Stimulated activated CD4-positive, alpha-beta T cell treated with anti-CD3 and anti-CD28 coated beads, Interleukin-1b, Interleukin-23, amount 100 ng/mL, for 1 hour (primary cell): ENCODE measurements around the gene CHN1.

Experiments used
- DNase-seq, 2 donors: peaks; one replicate each; pipeline ENCODE4 v3.0.0-alpha.2; 2020; ENCODE audit warnings: low read depth in 2 of 2

Gene CHN1

DNA sequence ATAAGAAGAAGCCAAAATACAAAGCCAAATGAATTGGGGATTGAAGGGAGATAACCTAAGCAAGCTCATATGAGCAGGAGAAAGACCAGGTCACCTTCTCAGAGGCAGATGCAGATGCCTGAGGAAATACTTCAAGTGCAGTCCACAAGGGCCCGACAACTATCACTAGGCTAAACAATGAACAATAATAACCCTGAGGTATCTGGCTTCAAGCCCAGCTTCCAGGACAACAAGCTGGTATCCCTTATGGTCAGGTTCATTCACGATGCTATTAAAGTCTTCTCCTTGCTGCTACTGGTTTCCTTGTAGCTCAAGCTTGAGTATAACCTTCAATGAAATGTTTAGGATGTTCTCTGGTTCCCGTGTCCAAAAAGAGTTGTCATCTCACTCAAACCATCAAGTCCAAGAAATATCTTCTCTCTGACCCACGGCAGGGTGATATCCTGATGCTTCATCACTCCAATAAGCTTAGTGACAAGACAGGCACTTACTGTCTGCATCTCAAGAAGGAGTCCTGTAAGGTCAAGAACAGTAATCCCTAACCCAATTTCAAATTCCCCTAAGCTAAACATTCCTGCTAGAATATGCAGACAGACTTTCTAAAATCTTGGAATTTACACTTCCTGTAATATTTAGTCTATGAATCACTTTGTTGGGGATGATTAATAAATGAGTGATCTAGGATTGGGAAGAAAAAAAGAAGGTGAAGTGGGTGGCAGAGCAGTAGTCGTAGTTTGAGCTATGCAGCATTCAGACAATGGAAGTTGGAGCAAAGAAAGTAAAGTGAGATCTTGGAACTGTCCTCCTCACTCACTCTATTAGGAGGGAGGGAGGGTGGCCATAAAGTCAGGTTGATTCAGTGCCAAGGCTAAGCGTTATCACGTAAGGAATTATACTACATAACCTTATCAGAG, 33.1 kb downstream of the CHN1 start:
- DNase-seq: no peak

DNA sequence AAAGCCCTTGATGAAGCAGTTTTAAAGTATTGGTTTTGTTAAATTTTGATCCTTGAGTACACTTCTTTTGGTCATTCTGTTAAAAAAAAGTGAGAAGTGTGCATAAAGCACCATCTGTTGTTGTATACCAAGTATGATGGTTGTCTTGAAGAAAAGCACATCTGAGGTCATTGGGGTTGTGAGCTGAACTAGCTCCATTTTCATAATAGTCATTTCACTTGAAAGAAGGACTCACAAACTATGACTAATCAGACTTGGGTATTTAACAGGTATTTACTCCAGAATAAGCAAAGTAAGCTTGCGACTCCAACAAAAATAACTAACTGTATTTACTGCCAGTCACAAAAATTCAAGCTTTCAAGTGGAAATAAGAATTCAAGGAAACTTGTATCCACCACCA, 35.1 kb downstream of the CHN1 start:
- DNase-seq: no peak

DNA sequence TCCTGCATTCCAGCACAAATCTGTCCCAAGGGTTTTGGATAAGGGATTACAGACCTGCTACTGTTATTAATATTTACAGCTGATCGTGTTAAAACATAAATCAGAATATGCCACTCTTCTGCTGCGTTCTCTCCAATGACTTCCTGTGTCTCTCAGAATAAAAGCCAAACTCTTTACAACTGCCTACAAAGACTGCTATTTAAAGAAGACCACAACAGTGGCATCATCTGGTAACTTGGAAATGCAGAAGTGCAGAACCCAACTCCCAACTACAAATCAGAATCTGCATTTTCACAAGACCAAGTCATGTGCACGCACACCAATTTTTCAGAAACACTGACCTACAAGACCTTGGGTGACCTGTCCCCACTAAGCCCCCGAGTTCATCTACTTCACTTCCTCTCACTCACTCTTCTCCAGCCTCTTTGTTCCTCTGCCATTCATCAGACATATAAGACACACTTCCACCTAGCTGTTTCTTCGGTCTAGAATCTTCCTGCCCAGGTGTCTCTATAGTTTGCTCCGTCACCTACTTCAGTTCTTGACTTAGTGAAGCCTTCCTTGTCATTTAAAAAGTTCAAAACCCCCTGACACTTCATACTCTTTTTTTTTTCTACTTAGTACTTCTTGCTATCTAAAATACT, 36.0 kb downstream of the CHN1 start:
- DNase-seq: no peak

DNA sequence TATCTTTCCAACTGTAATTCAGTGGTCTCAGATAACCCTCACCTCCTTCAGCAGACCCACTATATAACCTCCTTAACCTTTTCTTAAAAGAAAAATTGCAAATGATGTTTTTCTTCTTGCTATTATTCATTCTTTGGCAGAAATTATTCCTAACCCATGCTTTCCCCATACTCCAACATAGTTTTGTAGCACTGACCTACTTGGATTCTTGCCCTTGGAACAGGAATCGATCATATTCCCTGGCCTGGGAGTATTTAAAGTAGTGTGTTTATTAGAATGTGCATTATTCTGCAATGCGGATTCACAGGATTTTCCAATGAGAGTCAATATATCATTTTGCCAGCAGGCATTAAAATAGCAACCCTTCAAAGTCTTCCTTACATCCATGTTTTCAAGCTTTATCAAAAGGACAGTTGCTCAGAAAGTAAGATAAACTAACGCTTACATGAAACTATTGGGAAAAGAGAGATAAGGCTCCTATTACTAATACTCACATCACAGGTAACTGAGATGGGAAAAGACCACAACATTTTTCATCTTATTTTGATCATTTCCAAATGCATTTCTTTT, 37.4 kb downstream of the CHN1 start:
- no peak for DNase-seq

DNA sequence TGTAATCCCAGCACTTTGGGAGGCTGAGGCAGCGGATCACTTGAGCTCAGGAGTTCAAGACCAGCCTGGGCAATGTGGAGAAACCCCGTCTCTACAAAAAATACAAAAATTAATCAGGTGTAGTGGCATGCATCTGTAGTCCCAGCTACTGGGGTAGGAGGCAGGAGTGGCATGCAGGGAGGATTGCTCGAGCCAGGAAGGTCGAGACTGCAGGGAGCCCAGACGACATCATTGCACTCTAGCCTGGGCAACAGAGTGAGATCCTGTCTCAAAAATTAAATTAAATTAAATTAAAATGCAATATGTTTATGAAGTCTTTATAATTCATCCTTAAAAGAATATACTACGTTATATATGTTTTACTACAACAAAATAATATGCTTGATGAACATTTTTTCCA, 38.1 kb downstream of the CHN1 start:
- DNase-seq: no peak

DNA sequence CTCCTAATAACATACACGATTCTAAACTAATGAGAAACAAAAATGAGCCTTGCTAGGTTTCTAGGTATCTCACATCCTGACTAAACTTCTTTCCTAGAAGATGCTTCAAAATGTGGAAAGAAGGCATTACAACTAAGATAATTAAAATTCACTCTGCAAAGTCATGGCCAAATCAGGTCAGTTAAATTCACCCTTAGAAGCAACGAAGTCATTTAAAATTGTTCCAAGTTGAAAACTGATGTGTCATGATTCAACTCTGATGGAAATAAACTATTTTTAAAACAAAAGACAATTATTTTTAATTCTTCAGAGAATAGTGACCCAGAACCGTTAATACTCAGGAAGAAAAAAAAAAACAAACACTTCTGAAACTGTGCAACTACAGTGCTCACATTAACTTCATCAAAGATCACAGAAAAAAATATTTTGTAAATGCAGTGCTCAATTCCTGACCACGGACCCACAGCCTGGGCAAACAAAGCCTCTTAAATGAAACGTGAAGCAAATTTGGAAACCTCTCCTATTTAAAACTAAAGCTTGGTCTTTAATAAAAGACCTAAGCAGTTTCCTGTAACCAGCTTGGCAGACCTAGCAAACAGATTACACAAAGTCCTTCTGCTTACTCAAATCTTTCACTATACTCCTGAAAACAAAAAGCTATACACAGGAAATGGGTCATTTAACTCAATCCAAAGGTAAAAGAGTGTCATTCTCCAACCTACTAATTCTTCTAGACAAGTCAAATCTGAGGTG, 39.0 kb downstream of the CHN1 start:
- no peak for DNase-seq

DNA sequence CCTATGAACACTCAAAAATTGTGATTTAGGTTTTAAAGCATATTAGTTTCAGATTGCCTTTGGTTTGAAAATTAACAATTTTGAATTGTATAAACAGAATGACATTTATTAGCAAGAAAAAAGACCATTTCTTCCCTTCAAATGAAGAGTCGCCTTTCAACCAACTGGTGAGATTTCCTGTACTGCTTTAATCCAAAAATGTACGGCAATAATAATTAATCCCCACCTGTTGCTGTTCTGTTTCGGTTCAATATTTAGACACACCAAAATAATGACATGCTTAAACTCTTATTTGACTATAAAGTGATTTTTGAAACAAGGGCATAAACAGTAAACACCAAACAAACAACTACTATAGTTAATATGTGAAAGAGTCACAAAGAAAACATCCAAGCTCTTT, 39.6 kb downstream of the CHN1 start:
- no peak for DNase-seq

DNA sequence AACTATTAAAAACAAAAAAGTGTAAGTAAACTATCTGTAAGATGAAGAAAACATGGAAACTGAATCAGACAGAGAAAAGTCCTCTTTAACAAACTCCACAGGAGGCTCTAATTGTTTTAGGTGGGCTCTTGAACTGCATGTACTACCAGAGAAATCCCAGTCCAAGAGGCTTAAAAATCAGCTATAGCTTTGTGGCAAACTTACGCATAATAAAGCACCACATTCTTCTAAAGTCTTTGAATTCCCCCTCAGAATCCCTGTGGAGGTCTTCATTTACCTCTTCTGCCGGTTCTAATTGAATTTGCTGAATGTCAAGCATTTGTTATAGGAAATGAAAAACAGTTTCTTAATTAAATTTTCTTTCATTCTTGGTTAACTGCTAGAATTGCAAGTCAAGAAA, 40.8 kb downstream of the CHN1 start:
- no peak for DNase-seq

DNA sequence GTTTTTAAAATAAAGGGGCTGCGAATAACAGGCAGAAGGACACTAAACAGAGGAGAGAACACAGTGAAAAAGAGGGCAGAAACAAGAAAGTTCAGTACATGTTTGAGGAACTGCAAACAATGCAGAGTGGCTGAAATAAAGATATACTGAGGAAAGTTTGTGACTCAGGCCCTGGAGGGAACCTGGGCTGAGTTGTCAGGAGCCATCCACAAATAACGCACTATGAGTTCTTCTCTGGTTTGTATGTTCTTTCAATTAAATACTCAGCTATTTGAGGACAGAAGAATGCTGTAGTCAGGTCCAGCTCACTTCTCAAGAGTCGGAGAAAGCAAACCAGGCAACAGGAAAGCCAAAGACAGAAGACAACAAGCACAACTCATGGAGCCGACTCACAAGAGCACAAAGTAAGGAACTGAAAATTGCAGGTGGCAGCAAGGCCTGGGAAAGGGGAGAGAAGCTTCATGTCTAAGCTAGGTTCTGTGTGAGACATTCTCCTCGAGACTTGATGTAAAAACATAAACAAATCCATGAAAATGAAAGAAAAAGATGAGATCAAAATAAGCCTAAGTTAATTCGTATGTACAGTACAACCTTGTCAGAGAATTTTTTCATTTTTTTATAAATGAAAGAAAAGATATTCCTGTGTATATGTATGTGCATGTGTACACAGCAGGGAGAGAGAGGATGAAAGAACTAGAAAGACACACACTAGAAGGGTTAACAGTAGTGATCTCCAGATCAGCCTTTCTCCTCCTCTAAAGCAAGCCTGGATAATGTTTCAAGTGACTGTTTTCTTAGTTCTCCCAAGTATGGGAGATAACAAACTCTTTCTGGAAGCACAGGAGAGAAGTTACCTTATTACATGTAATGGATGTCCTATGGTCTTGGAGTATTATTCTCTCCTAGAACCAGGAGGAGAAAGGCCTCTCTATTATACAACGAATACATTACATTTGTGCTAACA, 41.5 kb downstream of the CHN1 start:
- no peak for DNase-seq

DNA sequence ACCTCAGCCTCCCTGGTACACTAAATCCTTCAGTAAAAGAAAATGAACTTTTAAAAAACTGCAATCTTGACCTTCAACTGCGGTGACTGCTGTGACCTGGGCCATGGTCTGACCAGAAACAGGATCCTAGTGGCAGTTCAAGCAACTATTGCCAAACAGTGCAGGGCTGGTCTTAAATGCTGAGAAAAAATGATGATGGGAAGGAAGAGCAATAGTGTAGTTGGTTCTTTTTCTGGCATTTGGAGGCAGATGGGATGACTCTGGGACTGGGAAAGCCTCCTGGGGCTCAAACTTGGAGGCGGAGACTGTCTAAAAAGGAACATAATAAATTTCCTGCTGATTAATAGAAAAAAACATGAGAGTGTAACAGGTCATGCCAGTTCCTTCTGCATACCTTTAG, 45.4 kb downstream of the CHN1 start:
- no peak for DNase-seq

DNA sequence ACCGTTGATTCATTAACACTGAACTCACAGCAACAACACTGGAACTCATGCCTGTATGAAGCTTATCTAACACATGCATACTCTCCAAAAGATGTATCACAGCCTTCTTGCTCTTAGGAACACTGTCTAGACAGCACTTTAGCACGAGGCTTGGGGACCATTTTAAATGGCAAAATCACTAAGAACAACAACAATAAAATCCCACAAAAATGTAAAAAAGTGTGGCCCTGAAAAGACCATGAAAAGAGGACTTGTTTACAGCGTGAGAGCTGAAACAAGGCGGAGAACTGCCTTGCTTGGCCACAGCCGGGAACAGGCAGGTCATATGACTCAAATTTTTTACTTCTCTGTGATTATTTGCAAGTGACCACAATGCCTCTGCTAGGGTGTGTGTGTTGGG, 48.1 kb downstream of the CHN1 start:
- DNase-seq: no peak

DNA sequence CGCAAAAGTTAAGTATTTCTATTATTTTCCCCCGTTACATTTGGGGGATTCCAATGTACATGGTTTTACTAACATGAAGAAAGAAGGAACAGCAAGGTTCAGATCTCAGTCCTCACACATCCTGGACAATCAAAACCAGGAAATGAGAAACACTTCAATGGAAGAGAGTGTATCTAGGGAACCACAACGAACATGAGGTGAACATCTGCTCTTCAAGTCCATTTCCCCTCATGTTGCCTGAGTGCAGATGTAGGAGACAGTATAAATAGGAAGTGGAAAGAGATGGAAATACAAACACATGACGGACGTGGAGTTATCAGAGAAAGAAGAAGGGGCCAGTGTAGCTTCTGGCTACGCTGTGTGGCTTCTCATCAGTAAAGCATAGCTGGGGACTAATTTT, 52.6 kb downstream of the CHN1 start:
- DNase-seq: no peak

DNA sequence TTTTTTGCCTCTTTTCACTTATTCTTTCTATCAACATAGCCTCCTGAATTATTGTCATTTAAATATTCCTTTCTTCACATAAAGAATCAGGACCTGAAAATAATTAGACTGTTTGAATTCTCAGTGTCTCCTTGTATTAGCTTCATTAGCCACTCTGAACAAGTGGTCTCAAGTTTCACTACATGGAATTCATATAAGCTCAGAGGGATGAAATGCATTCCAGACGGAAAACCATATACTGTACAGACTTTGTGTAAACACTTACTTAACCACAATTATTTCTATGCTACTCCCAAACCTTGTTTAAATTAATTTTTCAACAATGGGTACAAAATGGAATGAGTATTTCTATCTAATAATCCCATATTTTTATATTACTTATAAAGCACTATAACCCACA, 53.4 kb downstream of the CHN1 start:
- DNase-seq: no peak

DNA sequence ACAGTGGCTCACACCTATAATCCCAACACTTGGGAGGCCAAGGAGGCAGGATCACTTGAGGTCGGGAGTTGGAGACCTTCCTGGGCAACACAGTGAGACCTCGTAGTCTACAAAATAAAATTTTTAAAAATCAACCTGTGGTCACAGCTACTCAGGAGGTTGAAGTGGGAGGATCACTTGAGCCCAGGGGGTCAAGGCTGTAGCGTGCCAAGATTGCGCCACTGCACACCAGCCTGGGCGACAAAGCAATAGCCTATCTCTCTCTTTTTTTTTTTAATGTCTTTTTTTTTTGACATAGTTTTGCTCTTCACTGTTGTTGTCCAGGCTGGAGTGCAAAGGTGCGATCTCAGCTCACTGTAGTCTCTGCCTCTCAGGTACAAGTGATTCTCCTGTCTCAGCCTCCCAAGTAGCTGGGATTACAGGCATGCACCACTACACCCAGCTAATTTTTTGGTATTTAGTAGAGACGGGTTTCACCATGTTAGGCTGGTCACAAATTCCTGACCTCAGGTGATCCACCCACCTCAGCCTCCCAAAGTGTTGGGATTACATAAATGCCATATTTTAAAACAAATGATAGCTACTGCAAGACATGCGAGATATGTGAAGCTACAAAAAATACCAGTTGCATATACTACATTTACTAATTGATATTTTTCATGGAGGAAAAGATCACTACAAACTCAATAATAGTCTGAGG, 55.0 kb downstream of the CHN1 start:
- no peak for DNase-seq

DNA sequence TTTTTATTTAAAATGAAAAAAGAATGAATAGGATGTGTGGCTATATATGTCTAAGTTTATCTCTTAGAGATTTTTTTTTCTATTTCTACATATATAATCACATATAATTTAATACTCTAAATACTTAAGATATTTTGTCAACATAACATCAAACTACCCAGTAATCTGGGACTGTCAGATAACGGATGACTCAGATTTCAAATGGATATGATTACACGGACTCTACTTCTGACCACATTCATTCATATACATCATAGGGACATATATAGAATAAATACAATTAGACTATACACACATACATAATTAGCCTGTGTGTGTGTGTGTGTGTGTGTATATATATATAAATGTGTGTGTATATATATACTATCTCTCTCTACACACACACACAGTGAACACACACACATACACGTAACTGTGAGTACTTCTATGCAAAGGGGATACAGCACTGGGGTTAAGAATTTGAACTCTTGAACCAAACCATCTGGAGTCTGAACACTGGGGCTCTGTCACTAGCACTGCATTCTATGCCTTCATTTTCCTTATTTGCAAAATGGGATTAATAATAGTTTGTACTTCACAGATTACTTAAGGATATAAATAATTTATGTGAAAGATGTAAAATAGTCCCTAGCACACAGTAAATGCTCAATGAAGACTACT, 59.5 kb downstream of the CHN1 start:
- DNase-seq: no peak

DNA sequence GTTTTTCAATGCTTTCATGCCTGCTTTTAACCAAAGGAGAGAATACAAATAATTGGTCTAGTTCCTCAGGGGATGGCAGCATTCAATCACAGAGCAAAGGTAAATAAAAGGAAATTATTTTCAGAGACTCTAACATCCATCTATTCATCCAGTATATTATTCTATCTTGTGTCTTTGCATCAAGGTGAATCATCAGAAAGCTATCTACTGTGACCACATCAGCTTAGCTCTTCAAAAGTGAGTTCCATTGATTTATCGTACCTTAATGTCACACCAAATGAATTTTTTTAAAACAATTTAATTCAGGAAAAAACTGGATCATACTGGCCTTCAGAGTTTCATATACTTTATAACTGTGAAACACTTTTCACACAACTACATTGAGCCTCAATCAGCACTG, 66.1 kb downstream of the CHN1 start:
- DNase-seq: no peak

DNA sequence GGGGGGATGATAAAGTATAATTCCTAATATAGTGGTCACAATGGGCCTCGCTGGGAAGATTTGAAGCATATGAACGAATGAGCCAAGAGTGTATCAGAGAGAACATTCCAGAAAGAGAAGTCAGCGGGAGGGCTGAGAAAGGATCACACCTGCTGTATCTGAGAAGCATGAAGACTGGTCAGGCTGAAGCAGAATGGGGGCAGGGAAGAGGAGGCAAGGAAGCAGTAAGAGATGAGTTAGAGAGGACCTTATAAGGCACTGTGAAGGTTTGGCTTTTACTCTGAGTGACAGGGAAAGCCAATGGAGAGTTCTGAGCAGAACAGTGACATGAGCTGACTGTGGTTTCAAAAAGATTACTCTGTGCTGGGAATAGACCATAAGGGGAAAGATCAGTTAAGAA, 73.5 kb downstream of the CHN1 start:
- no peak for DNase-seq

DNA sequence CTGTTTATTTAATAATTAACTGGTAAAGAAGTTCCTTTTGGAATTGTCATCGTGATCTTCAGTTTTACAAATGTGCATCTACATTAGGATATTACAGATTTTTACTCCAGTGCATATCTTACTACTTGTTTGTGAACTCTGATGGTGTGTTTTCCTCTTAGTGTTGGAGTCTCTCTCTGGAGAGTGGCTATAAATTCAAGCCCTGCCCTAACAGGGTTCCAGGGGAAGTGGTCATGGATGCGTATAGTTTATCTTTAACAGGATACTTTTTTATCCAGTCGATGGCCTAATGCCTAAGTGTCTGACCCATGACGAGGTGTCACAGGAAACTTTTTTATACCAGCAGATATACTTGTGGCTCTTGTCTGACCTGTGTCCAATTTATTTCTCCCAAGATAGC, 75.4 kb downstream of the CHN1 start:
- DNase-seq: no peak

DNA sequence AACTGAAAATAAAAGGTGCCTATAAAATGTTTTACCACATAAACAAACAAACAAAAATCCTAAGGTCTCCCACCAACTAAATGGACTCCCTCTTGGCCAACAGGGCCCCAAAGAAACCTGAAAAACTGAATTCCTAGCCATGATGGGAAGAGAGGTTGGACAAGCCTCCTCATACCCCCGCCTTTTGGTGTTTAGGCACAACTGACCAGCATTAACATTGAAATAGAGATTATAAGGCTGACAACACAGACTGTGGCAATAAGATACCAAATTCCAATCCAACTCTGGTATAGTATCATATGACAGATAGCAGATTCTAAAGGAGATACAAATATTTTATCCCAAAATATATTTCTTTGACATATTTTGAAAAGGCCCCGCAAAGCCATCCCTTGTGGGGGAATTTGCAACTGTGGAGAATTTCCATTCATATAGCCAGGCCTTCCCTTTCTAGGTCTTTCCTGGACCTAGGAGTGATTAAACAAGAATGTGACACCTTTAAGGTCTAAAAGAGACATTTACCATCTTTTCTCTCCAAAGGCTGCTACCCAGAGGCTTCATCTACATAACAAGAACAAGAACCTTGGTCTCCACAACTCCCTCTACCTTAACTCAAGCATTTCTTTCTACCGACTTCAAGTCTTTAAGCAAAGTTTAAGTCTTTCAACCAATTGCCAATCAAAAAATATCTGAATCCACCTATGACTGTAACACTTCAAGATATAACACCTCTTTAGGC, 80.0 kb downstream of the CHN1 start:
- no peak for DNase-seq
